Stimulated activated CD4-positive, alpha-beta T cell treated with anti-CD3 and anti-CD28 coated beads, Interleukin-12 subunit alpha, Interleukin-12 subunit beta, amount 100 ng/mL, for 4 hours (primary cell): ENCODE data around the gene KCNMB1.

Experiments used
- DNase-seq: peaks from one replicate; pipeline ENCODE4 v3.0.0-alpha.2; 2020

The KCNMB1 gene, protein sequence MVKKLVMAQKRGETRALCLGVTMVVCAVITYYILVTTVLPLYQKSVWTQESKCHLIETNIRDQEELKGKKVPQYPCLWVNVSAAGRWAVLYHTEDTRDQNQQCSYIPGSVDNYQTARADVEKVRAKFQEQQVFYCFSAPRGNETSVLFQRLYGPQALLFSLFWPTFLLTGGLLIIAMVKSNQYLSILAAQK

DNA sequence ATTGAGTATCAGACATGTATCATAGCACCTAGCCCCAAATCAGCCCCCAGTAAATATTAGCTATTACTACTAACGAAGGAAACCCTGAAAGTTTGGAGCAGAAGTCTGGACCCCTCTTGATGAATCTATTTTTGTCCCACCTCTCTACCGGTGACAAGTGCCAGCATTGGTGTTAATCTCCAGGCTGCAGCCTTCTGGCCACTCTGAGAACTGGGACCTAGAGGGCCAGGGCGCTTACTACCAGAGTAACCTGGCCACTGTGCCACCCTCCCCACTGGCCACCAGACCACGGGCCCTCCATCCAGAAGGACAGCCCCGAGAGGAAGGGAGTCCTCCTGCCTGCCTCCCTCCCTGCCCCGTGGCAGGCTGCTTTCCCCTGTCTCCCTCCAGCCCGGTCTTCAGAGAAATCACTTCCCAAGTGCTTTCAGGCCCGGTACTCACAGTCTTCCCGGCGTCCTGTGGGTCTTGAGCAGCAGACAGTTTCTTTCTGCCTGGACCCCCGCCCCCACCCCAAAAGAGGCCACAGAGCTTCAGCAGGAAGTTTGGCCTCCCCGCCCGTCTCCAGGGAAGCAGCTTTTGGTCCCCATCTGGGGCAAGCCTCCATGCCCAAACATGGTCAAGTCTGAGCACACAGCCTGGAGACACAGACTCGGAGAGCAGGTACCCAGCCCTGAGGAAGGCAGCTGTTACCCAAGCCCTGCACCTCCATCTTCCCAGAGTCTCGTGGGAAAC, at the start of gene KCNMB1:
TSS of gene KCNMB1 (minus strand) at position 550 of the 732 bp plus-strand sequence. CDS start 3,920 bp downstream, outside the sequence.
- no peak for DNase-seq

- DNase-seq: no peak
Observed at GRCh38 chr5:170438581-170438980, 49.4 kb upstream of the KCNMB1 start.

DNA sequence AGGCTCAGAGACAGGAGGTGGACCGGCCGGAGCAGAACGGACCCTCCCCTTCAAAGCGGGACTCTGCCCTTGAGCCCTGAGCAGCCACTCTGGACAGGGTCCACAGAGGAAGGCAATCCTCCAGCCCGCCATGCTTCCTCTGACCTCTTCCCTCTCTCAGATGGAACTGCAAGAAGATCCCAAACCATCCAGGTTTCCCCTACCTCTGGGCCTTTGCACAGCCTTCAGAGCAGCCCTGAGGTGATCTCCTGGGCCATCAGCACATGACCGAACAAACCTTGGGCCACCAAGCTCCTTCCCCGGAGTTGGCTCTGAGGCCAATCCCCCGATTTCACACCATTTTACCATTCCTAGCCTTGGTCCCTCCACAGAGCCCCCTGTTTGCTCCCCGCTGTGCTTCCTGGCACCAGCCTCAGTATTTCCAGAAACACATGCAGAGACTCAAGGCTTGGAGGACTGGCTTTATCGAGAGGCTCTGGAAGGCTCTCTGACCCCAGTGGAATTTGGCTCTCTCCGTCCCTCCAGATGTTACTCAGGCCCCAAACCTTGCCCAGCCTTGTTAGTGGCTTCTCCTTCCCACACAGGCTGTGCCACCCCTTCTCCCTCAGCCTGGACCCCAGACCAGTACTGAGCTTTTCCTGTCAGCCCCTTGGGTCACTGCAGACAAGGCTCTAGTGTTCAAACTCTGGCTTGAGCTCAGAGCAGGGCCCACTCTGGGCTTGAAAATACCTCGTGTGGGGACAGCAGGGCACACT, 48.6 kb upstream of the KCNMB1 start:
- DNase-seq: no peak

DNA sequence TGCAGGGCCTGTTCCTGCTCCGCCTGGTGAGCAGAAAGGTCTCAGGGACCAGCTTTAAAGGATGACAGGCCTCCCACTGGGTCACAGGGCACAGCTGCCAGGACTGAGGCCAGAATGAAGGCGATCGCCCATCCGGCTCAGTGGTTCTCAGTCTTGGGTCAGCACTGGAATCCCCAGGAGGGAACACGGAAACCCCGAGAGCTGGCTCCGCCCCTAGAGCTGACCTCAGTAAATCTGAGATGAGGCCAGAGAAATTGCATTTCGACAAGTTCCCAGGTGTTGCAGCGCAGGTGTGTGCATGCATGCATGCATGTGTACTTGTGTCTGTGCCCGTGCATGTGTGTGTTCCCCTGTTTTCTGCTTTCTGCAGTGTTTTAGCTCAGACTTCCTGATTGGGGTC, 47.2 kb upstream of the KCNMB1 start:
- DNase-seq: no peak

GRCh38 chr5:170434966-170435605, 45.9 kb upstream of the KCNMB1 start:
- peak; percentile 58 for DNase-seq

GRCh38 chr5:170432669-170433068, 43.5 kb upstream of the KCNMB1 start:
- no peak for DNase-seq

DNA sequence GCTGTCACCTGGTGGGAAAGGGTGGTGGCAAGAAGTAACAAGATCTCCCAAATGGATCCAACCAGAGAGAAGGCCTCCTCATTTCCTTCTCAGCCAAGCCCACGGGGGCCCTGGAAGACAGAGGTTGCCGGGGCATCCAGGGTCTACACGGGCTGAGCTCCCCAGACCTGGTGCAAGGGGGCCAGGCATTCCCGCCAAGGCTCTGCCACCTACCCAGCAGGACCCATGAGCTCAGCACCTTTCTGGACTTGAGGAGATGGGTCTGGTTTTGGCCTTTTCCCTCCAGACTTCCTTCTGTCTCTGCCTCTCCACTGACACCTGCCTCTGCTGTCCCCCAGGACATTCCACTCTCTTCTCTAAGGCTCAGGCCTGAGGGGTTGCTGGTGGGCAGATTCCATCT, 42.4 kb upstream of the KCNMB1 start:
- no peak for DNase-seq

GRCh38 chr5:170430866-170431437, 41.8 kb upstream of the KCNMB1 start:
- DNase-seq: no peak

DNA sequence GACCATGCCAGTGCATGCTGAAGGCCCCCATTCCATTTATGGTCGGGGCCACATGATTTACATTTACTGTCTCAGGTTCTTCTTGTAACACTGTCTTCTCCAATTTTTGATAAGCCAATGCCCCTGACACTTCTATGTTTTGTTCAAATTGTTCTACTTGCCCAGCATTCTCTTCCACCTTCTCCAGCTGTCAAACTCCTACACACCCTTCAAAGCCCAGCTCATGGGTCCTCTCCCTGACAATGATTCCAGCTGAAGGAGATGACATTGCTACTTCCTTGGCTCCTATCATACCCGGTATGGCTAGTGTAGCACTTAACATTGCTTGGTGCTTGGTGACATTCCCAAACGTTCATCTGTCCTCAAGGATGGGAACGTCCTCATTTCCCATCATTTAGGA, 41.1 kb upstream of the KCNMB1 start:
- no peak for DNase-seq

DNA sequence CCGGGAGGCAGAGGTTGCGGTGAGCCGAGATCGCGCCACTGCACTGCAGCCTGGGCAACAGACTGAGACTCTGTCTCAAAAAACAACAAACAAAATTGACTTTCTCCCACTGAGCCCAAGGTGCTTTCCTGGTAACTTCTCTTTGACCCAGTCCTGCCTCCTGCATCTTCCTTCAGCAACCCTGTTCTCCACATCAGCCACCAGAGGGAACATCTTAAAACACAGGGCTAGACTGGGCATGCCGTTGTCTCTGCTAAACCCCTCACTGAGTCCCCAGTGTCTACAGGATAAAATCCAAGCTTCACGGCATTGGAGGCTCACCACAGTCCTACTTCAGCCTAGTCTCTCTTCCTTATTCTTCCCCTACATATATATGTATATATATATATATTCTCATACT, 39.8 kb upstream of the KCNMB1 start:
- no peak for DNase-seq

GRCh38 chr5:170427672-170428236, 38.6 kb upstream of the KCNMB1 start:
- DNase-seq: no peak

DNA sequence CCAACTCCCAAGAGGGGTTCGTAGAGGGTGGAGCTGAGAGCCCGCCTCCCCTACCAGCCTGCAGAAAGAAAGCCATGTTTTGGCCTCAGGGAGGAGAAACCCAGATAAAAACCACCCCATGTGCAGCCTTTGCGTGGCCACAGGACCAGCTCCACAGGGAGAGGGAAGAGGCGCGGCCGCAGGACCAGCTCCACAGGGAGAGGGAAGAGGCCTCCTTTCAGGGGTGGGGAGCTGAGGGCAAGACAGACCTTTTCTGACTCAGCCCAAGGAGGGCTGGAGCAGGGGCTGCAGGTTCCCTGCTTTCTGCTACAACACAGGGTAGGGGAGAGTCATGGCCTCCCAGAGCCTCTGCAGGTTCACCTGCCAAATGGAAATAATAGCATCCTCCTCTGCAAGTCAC, 37.6 kb upstream of the KCNMB1 start:
- DNase-seq: no peak

DNA sequence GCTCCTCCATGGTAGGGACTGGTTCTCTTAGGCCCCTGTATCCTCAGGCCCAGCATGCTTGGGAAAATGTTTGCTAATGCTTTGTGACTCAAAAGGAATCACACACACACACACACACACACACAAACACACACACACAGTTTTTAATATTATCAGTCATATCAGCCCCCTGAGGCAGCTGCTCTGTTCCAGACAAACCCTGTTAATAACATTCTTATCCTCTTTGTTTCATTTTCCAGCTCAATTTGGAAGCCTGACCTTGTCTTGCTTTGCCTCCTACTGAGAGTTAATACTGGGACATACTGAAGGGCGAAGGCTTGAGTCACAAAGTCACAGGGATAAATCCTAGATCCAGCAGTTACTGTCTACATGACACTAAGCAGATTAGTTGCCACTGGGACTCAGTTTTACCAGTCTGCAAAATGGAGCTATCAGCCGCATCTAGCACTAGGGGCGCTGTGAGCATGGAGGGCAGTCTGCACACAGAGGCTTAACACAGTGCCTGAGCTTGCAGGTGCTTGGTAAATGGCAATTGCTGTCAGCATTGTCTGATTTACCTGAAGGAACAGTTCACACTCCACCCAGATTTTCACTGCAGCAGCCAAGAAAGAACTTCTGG, 37.1 kb upstream of the KCNMB1 start:
- DNase-seq: no peak

DNA sequence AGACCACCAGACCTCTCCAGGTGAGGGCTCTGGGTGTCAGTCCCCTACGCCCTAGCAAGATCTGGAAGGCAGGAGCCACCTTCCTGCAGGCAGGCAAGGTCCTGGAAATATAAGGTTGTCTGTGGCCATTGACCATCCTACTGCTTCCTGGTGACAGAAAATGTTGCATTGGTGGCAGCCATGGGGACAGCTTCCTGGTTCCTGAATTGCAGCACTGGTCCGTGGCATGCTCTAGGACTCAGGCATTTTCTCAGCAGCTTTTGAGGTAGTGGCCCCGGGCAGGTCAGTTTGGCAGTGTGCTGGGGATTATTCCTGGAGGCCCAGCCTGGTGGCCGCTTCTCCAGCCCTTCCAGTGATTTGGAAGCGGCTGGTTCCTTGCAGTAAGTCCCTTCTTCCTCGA, 36.6 kb upstream of the KCNMB1 start:
- no peak for DNase-seq

GRCh38 chr5:170424629-170425028, 35.5 kb upstream of the KCNMB1 start:
- no peak for DNase-seq

DNA sequence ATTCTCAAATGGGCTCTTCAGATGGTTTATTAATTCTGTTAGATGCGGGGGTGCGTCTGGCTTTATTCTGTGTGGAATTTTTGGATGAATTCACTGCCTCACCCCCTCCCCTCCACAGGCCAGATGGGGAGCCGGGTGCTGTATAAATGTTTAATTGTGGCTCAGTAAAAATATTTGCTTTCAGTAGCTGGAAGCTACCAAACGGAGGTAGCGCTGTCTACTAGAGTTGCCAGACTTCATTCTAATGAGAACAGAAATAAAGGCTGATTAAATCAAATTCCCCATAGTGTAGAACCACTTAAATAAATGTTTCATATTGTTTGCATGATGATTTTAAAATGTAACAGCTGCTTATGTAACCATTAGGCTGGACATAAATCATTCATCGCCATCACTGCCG, 34.5 kb upstream of the KCNMB1 start:
- no peak for DNase-seq

- no peak for DNase-seq
Observed at GRCh38 chr5:170421826-170422225, 32.7 kb upstream of the KCNMB1 start.

DNA sequence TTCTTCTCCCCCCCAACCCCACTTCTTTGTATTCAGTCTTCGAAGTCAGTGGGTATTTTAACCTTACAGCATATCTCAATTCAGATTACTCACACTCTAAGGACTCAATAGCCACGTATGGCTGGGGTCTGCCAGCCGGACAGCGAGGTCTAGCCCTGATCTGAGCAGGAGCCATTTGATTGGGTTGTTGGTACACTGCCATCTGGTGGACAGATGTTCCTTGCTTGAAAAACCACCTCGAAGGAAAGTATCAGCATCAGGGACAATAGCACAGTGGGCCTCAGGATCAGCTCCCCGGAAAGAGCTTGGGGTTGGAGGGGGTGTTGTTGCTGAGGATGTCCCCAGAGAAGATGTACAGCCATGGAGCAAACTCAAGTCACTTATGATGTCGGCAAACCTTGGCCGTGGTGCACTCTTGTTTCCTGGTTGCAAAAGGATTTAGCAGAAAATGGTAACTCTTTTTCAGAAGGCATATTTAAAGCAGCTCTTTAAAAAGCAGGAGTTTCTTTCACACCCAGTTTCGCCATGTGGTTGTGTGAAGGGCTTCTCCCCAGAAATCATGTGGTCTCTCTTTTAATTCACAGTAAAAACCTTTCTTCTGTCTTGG, 31.7 kb upstream of the KCNMB1 start:
- peak; percentile 33 for DNase-seq

DNA sequence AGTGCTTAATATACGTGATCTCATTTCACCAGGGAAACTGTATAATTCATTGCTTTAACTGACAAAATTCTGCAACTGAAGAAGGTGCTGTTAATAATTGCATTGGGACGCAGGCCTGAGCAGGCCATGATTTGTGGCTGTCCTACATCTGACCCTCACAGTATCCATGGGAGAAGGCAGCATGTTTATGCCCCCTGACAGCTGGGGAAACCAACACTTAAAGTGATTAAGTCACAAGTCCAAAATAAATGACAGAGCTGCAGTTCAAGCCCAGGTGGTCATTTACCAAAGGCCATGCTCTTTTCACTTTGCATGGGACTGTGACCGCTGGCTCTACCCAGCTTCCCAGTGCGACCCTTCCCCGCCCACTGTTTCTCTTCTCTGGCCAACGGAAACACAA, 30.5 kb upstream of the KCNMB1 start:
- no peak for DNase-seq

DNA sequence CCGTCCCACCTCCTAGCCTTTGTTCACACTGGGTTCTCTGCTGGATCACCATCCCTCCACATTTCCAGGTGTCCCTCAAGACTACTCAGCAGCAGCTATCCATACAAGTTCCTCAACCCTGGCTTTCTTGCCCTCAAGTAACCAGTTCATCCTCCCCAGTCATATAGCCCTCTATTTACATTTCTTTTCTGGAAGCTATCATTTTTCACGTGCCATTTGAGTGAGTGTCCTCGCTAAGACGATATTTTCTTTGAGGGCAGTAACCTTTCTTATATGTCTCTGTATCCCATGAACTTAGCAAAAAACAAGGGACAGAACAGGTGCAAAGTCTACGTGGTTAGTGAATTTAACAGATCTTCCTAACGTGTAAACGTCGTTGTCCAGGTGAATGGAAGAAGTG, 29.6 kb upstream of the KCNMB1 start:
- no peak for DNase-seq

- DNase-seq: no peak
Observed at GRCh38 chr5:170416526-170416925, 27.4 kb upstream of the KCNMB1 start.

DNA sequence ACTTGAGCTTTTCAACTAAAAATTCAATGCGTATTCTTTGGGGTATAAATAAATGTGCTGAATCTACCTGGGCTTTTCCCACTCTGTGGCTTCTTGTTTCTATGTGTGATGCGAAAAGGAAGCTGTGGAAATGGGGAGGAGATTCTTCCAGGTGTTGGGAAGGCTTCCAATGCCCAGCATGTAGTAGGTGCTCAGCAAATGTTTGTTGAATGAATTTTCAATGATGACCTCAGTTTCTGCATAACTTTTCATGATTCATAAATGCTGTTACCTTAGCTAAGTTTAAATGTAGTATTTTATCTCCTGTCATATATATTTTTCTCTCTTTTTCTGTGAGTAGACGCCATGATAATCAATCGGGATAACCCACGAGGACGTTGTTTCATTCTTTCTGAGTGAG, 25.6 kb upstream of the KCNMB1 start:
- no peak for DNase-seq
